GM12891 (cell line): ENCODE results near the gene IAH1.

ENCODE experiments used
- POLR2A ChIP-seq: IDR thresholded peaks from 2 replicates; pipeline ENCODE4 v1.6.1; 2011; ENCODE audit warnings: low read depth, low read length, control low read depth
- POLR2AphosphoS5 ChIP-seq: IDR thresholded peaks from 2 replicates; pipeline ENCODE4 v1.6.1; 2011; ENCODE audit warnings: low read depth, low read length, control low read depth
- POU2F2 ChIP-seq: IDR thresholded peaks from 2 replicates; pipeline ENCODE4 v1.6.1; 2011; ENCODE audit warnings: low read depth, mild to moderate bottlenecking, control low read depth, low read length, moderate library complexity
- SPI1 ChIP-seq: IDR thresholded peaks from 2 replicates; pipeline ENCODE4 v1.6.1; 2011; ENCODE audit warnings: low read depth, low read length, control low read depth
- TAF1 ChIP-seq: IDR thresholded peaks from 2 replicates; pipeline ENCODE4 v1.6.1; 2011; ENCODE audit warnings: low read depth, low read length, control low read depth

- TF ChIP-seq POLR2AphosphoS5 (no peak), POLR2A (no peak), SPI1 (no peak), TAF1 (no peak), POU2F2 (no peak)
Measured at GRCh38 chr2:9480157-9480556, 5.8 kb downstream of the IAH1 start.
